Epithelial cell of proximal tubule (primary cell): Measurements from ENCODE around the gene SRSF5. TPM values are rescaled to one million over a fixed set of nuclear protein-coding genes. Genes with fewer than 3 reads are reported as not detected.

Experiments
- DNase-seq: peaks from one replicate; pipeline ENCODE4 v3.0.0-alpha.2; 2011; ENCODE audit warnings: low read depth
- H3K4me3 ChIP-seq: 2 replicates; pipeline ENCODE4 v1.5.1; 2011; ENCODE audit warnings: low read depth, mild to moderate bottlenecking, low read length
- CTCF ChIP-seq: conservative IDR thresholded peaks from 2 replicates; pipeline ENCODE4 v1.5.1; 2012; ENCODE audit warnings: low read depth, mild to moderate bottlenecking, low read length
- total RNA-seq: library from RNA; depleted of rRNA; stranded (reverse); fragments of >200 nt; gene quantifications from 2 replicates; pipeline ENCODE4 v1.2.3, GENCODE V29; 2015

SRSF5 gene
- total RNA-seq, 1 donor from 2014 or later, result 151 TPM

- DNase-seq, result no peak
- H3K4me3 ChIP-seq, result no peak overlapping the region
- no peak for TF ChIP-seq CTCF
Observed at GRCh38 chr14:69779088-69779487, 12.1 kb downstream of the SRSF5 start.

GRCh38 chr14:69780092-69780491 is 13.2 kb downstream of the SRSF5 start:
- H3K4me3 ChIP-seq, result no peak overlapping the region
- no peak for TF ChIP-seq CTCF
- DNase-seq, result no peak

- TF ChIP-seq CTCF, result no peak
- no peak overlapping the region for H3K4me3 ChIP-seq
- DNase-seq, result no peak
Observed at GRCh38 chr14:69780952-69781351, 14.0 kb downstream of the SRSF5 start.

GRCh38 chr14:69784942-69785341 is 18.0 kb downstream of the SRSF5 start:
- DNase-seq, result no peak
- no peak overlapping the region for H3K4me3 ChIP-seq
- TF ChIP-seq CTCF, result no peak

- DNase-seq, result no peak
- TF ChIP-seq CTCF, result no peak
- H3K4me3 ChIP-seq, result no peak overlapping the region
Observed at GRCh38 chr14:69786603-69787002, 19.7 kb downstream of the SRSF5 start.

GRCh38 chr14:69789118-69789640 is 22.2 kb downstream of the SRSF5 start:
- H3K4me3 ChIP-seq, result no peak overlapping the region
- TF ChIP-seq CTCF, result no peak
- DNase-seq, result no peak

- no peak for DNase-seq
- no peak overlapping the region for H3K4me3 ChIP-seq
- no peak for TF ChIP-seq CTCF
Observed at GRCh38 chr14:69792887-69793421, 26.0 kb downstream of the SRSF5 start.
